ENCODE data around the gene AGMO. TPM values are rescaled to one million over a fixed set of nuclear protein-coding genes. Genes with fewer than 3 reads are reported as not detected.

Gene AGMO
- polyA plus RNA-seq, 3 donors: not detected

GRCh38 chr7:15396210-15397158 is 165.3 kb downstream of the AGMO start:
- no peak overlapping the region for H2AFZ ChIP-seq (ENCODE audit: insufficient read depth, low read depth, low read length, poor library complexity, severe bottlenecking)
- no peak for DNase-seq
- no peak overlapping the region for H3K4me3 ChIP-seq (replicated peaks in 1 of 3; ENCODE audit: low read depth in 2 of 3, low read length in 3 of 3)
- H3K27ac ChIP-seq (ENCODE audit: low read depth in 1 of 2, low read length in 2 of 2): no peak overlapping the region
- no peaks in the 10 kb centered on the region for H3K36me3 ChIP-seq (replicated peaks in 1 of 2; ENCODE audit: control insufficient read depth in 1 of 2, insufficient read depth in 2 of 2, low read length in 2 of 2)
- H4K20me1 ChIP-seq (ENCODE audit: insufficient read depth, low read length): no peaks in the 10 kb centered on the region
- H3K4me1 ChIP-seq (ENCODE audit: control insufficient read depth in 1 of 2, insufficient read depth in 2 of 2, low read length in 2 of 2): no peaks in the 10 kb centered on the region
- Mint-ChIP-seq H3K27ac (no peak overlapping the region), H3K36me3 (no peaks in the 10 kb centered on the region), H3K4me3 (no peak overlapping the region), H3K27me3 (ENCODE audit: low read depth in 3 of 3) (no peaks in the 10 kb centered on the region), H3K4me1 (no peaks in the 10 kb centered on the region), H3K9me3 (peaks cover 9 to 17% (median 15%) of the 10 kb centered on the region in 7 donors)
- no peak overlapping the region for H3K9ac ChIP-seq (ENCODE audit: insufficient read depth, low read length, poor library complexity, severe bottlenecking)
- intact Hi-C loops (cut with micrococcal nuclease): no loop called here
- no peaks in the 10 kb centered on the region for H3K79me2 ChIP-seq (ENCODE audit: insufficient read depth, low read length)
- H3K27me3 ChIP-seq (ENCODE audit: control insufficient read depth in 2 of 2, insufficient read depth in 2 of 2, low read length in 2 of 2): no peaks in the 10 kb centered on the region
- WGBS (ENCODE audit: insufficient coverage): 94% methylated on average over 22 of the region's 24 CpGs
- H3K4me2 ChIP-seq (replicated peaks; ENCODE audit: extremely low read depth, low read length, poor library complexity, severe bottlenecking): no peak overlapping the region
- no peak for TF ChIP-seq CTCF (IDR thresholded peaks at IDR 0.05)
- peaks cover 22 to 27% of the 10 kb centered on the region in 2 donors for H3K9me3 ChIP-seq (replicated peaks in 1 of 2; ENCODE audit: control insufficient read depth in 1 of 2, insufficient read depth in 1 of 2, low read length in 2 of 2)

- H3K27me3 ChIP-seq (ENCODE audit: control insufficient read depth in 2 of 2, insufficient read depth in 2 of 2, low read length in 2 of 2): no peaks in the 10 kb centered on the region
- Mint-ChIP-seq H3K27me3 (ENCODE audit: low read depth in 3 of 3) (no peaks in the 10 kb centered on the region), H3K27ac (no peak overlapping the region), H3K36me3 (no peaks in the 10 kb centered on the region), H3K4me3 (no peak overlapping the region), H3K9me3 (peaks cover 0 to 7% (median 0%) of the 10 kb centered on the region in 7 donors), H3K4me1 (no peaks in the 10 kb centered on the region)
- TF ChIP-seq CTCF (IDR thresholded peaks at IDR 0.05): no peak
- H4K20me1 ChIP-seq (ENCODE audit: insufficient read depth, low read length): no peaks in the 10 kb centered on the region
- no peak overlapping the region for H3K9ac ChIP-seq (ENCODE audit: insufficient read depth, low read length, poor library complexity, severe bottlenecking)
- peaks cover 0 to 6% of the 10 kb centered on the region in 2 donors for H3K9me3 ChIP-seq (replicated peaks in 1 of 2; ENCODE audit: control insufficient read depth in 1 of 2, insufficient read depth in 1 of 2, low read length in 2 of 2)
- H3K27ac ChIP-seq (ENCODE audit: low read depth in 1 of 2, low read length in 2 of 2): no peak overlapping the region
- H3K36me3 ChIP-seq (replicated peaks in 1 of 2; ENCODE audit: control insufficient read depth in 1 of 2, insufficient read depth in 2 of 2, low read length in 2 of 2): no peaks in the 10 kb centered on the region
- H2AFZ ChIP-seq (ENCODE audit: insufficient read depth, low read depth, low read length, poor library complexity, severe bottlenecking): no peak overlapping the region
- no CpG with 5 or more reads among the region's 1 CpG for WGBS (ENCODE audit: insufficient coverage)
- no peak overlapping the region for H3K4me3 ChIP-seq (replicated peaks in 1 of 3; ENCODE audit: low read depth in 2 of 3, low read length in 3 of 3)
- H3K4me2 ChIP-seq (replicated peaks; ENCODE audit: extremely low read depth, low read length, poor library complexity, severe bottlenecking): no peak overlapping the region
- no peaks in the 10 kb centered on the region for H3K79me2 ChIP-seq (ENCODE audit: insufficient read depth, low read length)
- H3K4me1 ChIP-seq (ENCODE audit: control insufficient read depth in 1 of 2, insufficient read depth in 2 of 2, low read length in 2 of 2): no peaks in the 10 kb centered on the region
- intact Hi-C loops (cut with micrococcal nuclease): no loop called here
- DNase-seq: no peak
These were observed 172.7 kb downstream of the AGMO start for GRCh38 chr7:15389073-15389472.
